GM12873 (cell line): Measurements from ENCODE around the gene VGLL4.

Experiments used
- CTCF ChIP-seq: IDR thresholded peaks from 2 replicates; pipeline ENCODE4 v1.5.1; 2012; ENCODE audit warnings: low read depth, mild to moderate bottlenecking, moderate library complexity, low read length, control low read depth; ENCODE audit not compliant: insufficient read depth; ENCODE audit errors: missing control alignments

VGLL4 gene

GRCh38 chr3:11609481-11609880 is 34.2 kb downstream of the VGLL4 start:
- TF ChIP-seq CTCF, result no peak

GRCh38 chr3:11607816-11608215 is 35.9 kb downstream of the VGLL4 start:
- no peak for TF ChIP-seq CTCF

GRCh38 chr3:11606865-11607440 is 36.8 kb downstream of the VGLL4 start:
- TF ChIP-seq CTCF, result no peak

GRCh38 chr3:11606090-11606784 is 37.5 kb downstream of the VGLL4 start:
- no peak for TF ChIP-seq CTCF

- TF ChIP-seq CTCF, result no peak
Measured at GRCh38 chr3:11605398-11605797, 38.3 kb downstream of the VGLL4 start.

GRCh38 chr3:11604139-11604892 is 39.4 kb downstream of the VGLL4 start:
- TF ChIP-seq CTCF, result no peak

GRCh38 chr3:11603628-11604027 is 40.1 kb downstream of the VGLL4 start:
- TF ChIP-seq CTCF, result no peak
